ENCODE data around the gene AMN.

GRCh38 chr14:102911991-102912761 lies 10.3 kb upstream of the AMN start:
- TF ChIP-seq CTCF (conservative IDR thresholded peaks at IDR 0.05) (no peak), EZH2 (IDR thresholded peaks at IDR 0.05; ENCODE audit: low read depth) (no peak)
